K562 (cell line): Measurements from ENCODE around the gene YAE1. TPM values are rescaled to one million over a fixed set of nuclear protein-coding genes. Genes with fewer than 3 reads are reported as not detected.

Experiments used
- ATAC-seq: fragments of 200-7000 bp; cut with Tn5 transposase; 3 replicates; pipeline ENCODE4 v1.9.1; 2020; ENCODE audit warnings: moderate library complexity
- BruUV-seq: library from RNA; stranded (reverse); fragments of 400-500 nt; replicated peaks from 2 replicates; lab custom pipeline; 2021; lab: Mats Ljungman, UMichigan
- CTCF ChIA-PET: fragments of 300-600 bp; formaldehyde crosslinking; extraction: SDS; loops from one replicate; lab custom pipeline; 2021; ENCODE audit warnings: low intra/inter-chr PET ratio; lab: Yijun Ruan, JAX
- POLR2A ChIA-PET: fragments of 300-600, 350-650 bp; sonication (Branson Sonifier 250); formaldehyde crosslinking; extraction: SDS; loops from one replicate; lab custom pipeline; 2021; ENCODE audit warnings: antibody characterized with exemption, inconsistent platforms; lab: Yijun Ruan, JAX
- DNase-seq, 4 experiments: peaks; one replicate each; pipeline versions ENCODE4 v3.0.0 to v3.0.0-alpha.2; 2011 to 2018; ENCODE audit warnings: low spot score in 3 of 4, mixed read lengths in 3 of 4; ENCODE audit errors: extremely low read depth in 1 of 4
- FAIRE-seq: peaks from 2 replicates; lab custom pipeline; 2011; peaks lifted over from hg19 to GRCh38; lab: Jason Lieb, UNC
- H2AFZ ChIP-seq: 2 replicates; pipeline ENCODE4 v1.6.0; 2011; ENCODE audit warnings: low read depth, low read length, control low read depth, inconsistent platforms
- H3K27ac ChIP-seq: fragments of 200-600 bp; 3 replicates; pipeline ENCODE4 v1.8.0; 2011; ENCODE audit warnings: low read depth, mild to moderate bottlenecking, control low read depth, inconsistent platforms, low read length, moderate library complexity, mixed read lengths; ENCODE audit errors: extremely low read depth
- H3K27me3 ChIP-seq, 2 experiments: fragments of 300-600 bp in 1 of 2; 2 replicates in 1 of 2; 3 replicates in 1 of 2; pipeline versions ENCODE4 v1.6.0 to v1.8.0; 2011; ENCODE audit warnings: inconsistent platforms in 2 of 2, low read length in 2 of 2, mild to moderate bottlenecking in 1 of 2, mixed read lengths in 1 of 2, moderate library complexity in 1 of 2; ENCODE audit not compliant: control insufficient read depth in 2 of 2, insufficient read depth in 2 of 2
- H3K36me3 ChIP-seq: fragments of 300-600 bp; 3 replicates; pipeline ENCODE4 v1.8.0; 2011; ENCODE audit warnings: mild to moderate bottlenecking, low read length, inconsistent platforms; ENCODE audit not compliant: control insufficient read depth, insufficient read depth
- H3K4me1 ChIP-seq, 2 experiments: fragments of 200-600 bp in 1 of 2; replicated peaks in 1 of 2; 2 replicates in 1 of 2; 3 replicates in 1 of 2; pipeline versions ENCODE4 v1.5.1 to v1.8.0; 2011; ENCODE audit warnings: inconsistent platforms in 2 of 2, low read length in 2 of 2, mild to moderate bottlenecking in 1 of 2, mixed read lengths in 1 of 2, moderate library complexity in 1 of 2; ENCODE audit not compliant: control insufficient read depth in 2 of 2, insufficient read depth in 2 of 2
- H3K4me2 ChIP-seq: 2 replicates; pipeline ENCODE4 v1.6.1; 2011; ENCODE audit warnings: low read length, control low read depth, inconsistent platforms, mixed read lengths; ENCODE audit not compliant: insufficient read depth
- H3K4me3 ChIP-seq: fragments of 200-600 bp; sonication (generic), shearing (Covaris generic); 2 replicates; pipeline ENCODE4 v1.5.1; 2016; ENCODE audit warnings: control low read depth, inconsistent platforms
- H3K79me2 ChIP-seq: fragments of 200-600 bp; 3 replicates; pipeline ENCODE4 v1.8.0; 2011; ENCODE audit warnings: low read length, inconsistent platforms; ENCODE audit not compliant: control insufficient read depth, insufficient read depth
- H3K9ac ChIP-seq, 2 experiments: 2 replicates each; pipeline versions ENCODE4 v1.6.0 to v1.6.1; 2011; ENCODE audit warnings: low read depth in 2 of 2, low read length in 2 of 2, control low read depth in 1 of 2, inconsistent platforms in 1 of 2, mild to moderate bottlenecking in 1 of 2, mixed read lengths in 1 of 2; ENCODE audit not compliant: insufficient read depth in 1 of 2
- H3K9me1 ChIP-seq: one replicate; pipeline ENCODE4 v1.6.0; 2011; ENCODE audit warnings: inconsistent platforms, mild to moderate bottlenecking, low read length, moderate library complexity; ENCODE audit not compliant: control insufficient read depth, insufficient read depth
- H3K9me3 ChIP-seq: replicated peaks from 2 replicates; pipeline ENCODE4 v1.5.1; 2011; ENCODE audit warnings: low read depth, low read length, inconsistent platforms; ENCODE audit not compliant: control insufficient read depth, insufficient read depth
- H4K20me1 ChIP-seq: replicated peaks from 2 replicates; pipeline ENCODE4 v1.6.1; 2011; ENCODE audit warnings: low read length, inconsistent platforms, mixed read lengths; ENCODE audit not compliant: control insufficient read depth, insufficient read depth
- CAMTA2 ChIP-seq: fragments of 250-450 bp; sonication (Bioruptor Pico); conservative IDR thresholded peaks from 2 replicates; pipeline ENCODE4 v1.5.1; 2022
- CBFA2T2 ChIP-seq: fragments of 450-650 bp; conservative IDR thresholded peaks from 2 replicates; pipeline ENCODE4 v1.6.1; 2017; ENCODE audit warnings: mild to moderate bottlenecking
- CBX2 ChIP-seq: fragments of 200-600 bp; sonication (generic); IDR thresholded peaks from one replicate; pipeline ENCODE4 v1.6.1; 2012; ENCODE audit warnings: mild to moderate bottlenecking, low read length, inconsistent platforms; ENCODE audit not compliant: insufficient read depth, poor library complexity, severe bottlenecking
- ELF1 ChIP-seq: fragments of 200-800 bp; sonication (Bioruptor generic); IDR thresholded peaks from 2 replicates; pipeline ENCODE4 v1.6.1; 2016; ENCODE audit warnings: missing genetic modification characterization, missing compliant biosample characterization
- JUN ChIP-seq, 2 experiments: sonication (generic) in 1 of 2; formaldehyde crosslinking in 1 of 2; IDR thresholded peaks; 2 replicates each; pipeline versions ENCODE4 v1.6.1 to v1.8.0; 2012 to 2022; ENCODE audit warnings: borderline replicate concordance in 2 of 2, mild to moderate bottlenecking in 2 of 2, improper control_type of control experiment in 1 of 2, low read depth in 1 of 2, low read length in 1 of 2, missing genetic modification reagents in 1 of 2
- PRPF4 ChIP-seq: fragments of 200-400 bp; formaldehyde crosslinking; IDR thresholded peaks from one replicate; pipeline ENCODE4 v1.6.1; 2017; ENCODE audit warnings: low read length, low read depth, mild to moderate bottlenecking; ENCODE audit not compliant: insufficient read depth, poor library complexity, severe bottlenecking
- ZNF12 ChIP-seq: sonication (generic); formaldehyde crosslinking; IDR thresholded peaks from 2 replicates; pipeline ENCODE4 v1.4.0; 2020; ENCODE audit warnings: mild to moderate bottlenecking, missing genetic modification reagents
- ZNF407 ChIP-seq: fragments of 450-650 bp; IDR thresholded peaks from 2 replicates; pipeline ENCODE4 v1.6.1; 2016; ENCODE audit warnings: low read depth
- WGBS: fragments of 100-300 bp; shearing (Covaris generic); methylation state at CpG from one replicate; pipeline ENCODE4 v1.1.6; 2016; ENCODE audit warnings: low coverage, mixed read lengths; ENCODE audit not compliant: insufficient coverage; ENCODE audit errors: missing lambda C conversion rate; 5-methylcytosine and 5-hydroxymethylcytosine counted together
- in situ Hi-C: fragments of 300-500 bp; cut with MboI; formaldehyde crosslinking; loops from 4 replicates; pipeline ENCODE4 v1.15.0; 2018; ENCODE audit warnings: inconsistent platforms, mixed read lengths
- intact Hi-C: fragments of 100-400 bp; cut with micrococcal nuclease; formaldehyde crosslinking; loops from 2 replicates; pipeline ENCODE4 v1.14.2; 2022
- polyA plus RNA-seq, 8 experiments: library from polyadenylated mRNA; depleted of rRNA in 4 of 8; stranded (reverse) in 5 of 8; unstranded in 3 of 8; fragments of >200 nt; fragmentation: Nextera tagmentation in 2 of 8; fragmentation: Illumina TruSeq in 1 of 8; extraction: Ambion mirVana in 2 of 8; extraction: Trizol in 1 of 8; gene quantifications; 2 replicates each; pipeline versions ENCODE4 v1.2.1 to v1.2.3, GENCODE V29; 2011 to 2014; ENCODE audit warnings: inconsistent platforms in 1 of 8, missing spikeins in 1 of 8
- total RNA-seq, 7 experiments: library from RNA; depleted of rRNA in 6 of 7; stranded (reverse); fragments of >200 nt in 6 of 7; fragmentation: Illumina TruSeq in 2 of 7; extraction: Trizol in 2 of 7; gene quantifications; 2 replicates each; pipeline versions ENCODE4 v1.2.1 to v1.2.3, GENCODE V29; 2011 to 2021; ENCODE audit warnings: low replicate concordance in 1 of 7
- TF ChIP-seq, protein P1 (sequence below): fragments of 250-450 bp; sonication (Bioruptor Pico); IDR thresholded peaks from 2 replicates; pipeline ENCODE4 v1.4.0; 2020; ENCODE audit warnings: borderline replicate concordance

The YAE1 gene
- total and polyA plus RNA-seq, 9 of the 15 experiments (the other 6 are each of a cell fraction or from before 2014, with no cell fraction given): 15.2 to 63.4 (median 30.1) TPM

- TF ChIP-seq ZNF407: no peak
- TF ChIP-seq, all 486 proteins: peak for 0
These were observed 25.9 kb upstream of the YAE1 start (continued) for GRCh38 chr7:39540320-39540719.

- H3K9me3 ChIP-seq: no peaks in the 10 kb centered on the region
- H4K20me1 ChIP-seq: no peaks in the 10 kb centered on the region
- BruUV-seq: no TSS peak
- 0% methylated on average over 3 of the region's 3 CpGs for WGBS
- no peaks in the 10 kb centered on the region for H3K4me1 ChIP-seq
- no peak overlapping the region for H3K27ac ChIP-seq
- H3K4me3 ChIP-seq: no peak overlapping the region
- TF ChIP-seq ZNF12 (CRISPR knock-in tag) (no peak), PRPF4 (no peak), ELF1 (no peak), CBX2 (no peak), CBFA2T2 (no peak), CAMTA2 (CRISPR knock-in tag) (no peak), JUN (IDR thresholded peaks at IDR 0.05; ENCODE audit: borderline replicate concordance, low read depth, low read length) (no peak), JUN (CRISPR knock-in tag; IDR thresholded peaks at IDR 0.05; ENCODE audit: borderline replicate concordance) (no peak)
- TF ChIP-seq, protein P1, sequence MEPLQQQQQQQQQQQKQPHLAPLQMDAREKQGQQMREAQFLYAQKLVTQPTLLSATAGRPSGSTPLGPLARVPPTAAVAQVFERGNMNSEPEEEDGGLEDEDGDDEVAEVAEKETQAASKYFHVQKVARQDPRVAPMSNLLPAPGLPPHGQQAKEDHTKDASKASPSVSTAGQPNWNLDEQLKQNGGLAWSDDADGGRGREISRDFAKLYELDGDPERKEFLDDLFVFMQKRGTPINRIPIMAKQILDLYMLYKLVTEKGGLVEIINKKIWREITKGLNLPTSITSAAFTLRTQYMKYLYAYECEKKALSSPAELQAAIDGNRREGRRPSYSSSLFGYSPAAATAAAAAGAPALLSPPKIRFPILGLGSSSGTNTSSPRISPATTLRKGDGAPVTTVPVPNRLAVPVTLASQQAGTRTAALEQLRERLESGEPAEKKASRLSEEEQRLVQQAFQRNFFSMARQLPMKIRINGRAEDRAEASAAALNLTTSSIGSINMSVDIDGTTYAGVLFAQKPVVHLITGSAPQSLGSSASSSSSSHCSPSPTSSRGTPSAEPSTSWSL (CRISPR knock-in tag): no peak
- TF ChIP-seq, all 486 proteins: peak for 0
- no peaks in the 10 kb centered on the region for H3K9me1 ChIP-seq
- no peak overlapping the region for H2AFZ ChIP-seq
- no peaks in the 10 kb centered on the region for H3K36me3 ChIP-seq
- ATAC-seq (no peak), DNase-seq (no peak), FAIRE-seq (no peak)
- H3K4me2 ChIP-seq: no peak overlapping the region
- intact Hi-C loops (no loop called here), in situ Hi-C loops (no loop called here)
- ChIA-PET CTCF (no interaction called here), POLR2A (no interaction called here)
- no peak overlapping the region for H3K9ac ChIP-seq
- H3K79me2 ChIP-seq: no peaks in the 10 kb centered on the region
- peaks cover 15 to 25% of the 10 kb centered on the region in 2 experiments; a peak in 4 of 5 replicates for H3K27me3 ChIP-seq
These were observed 24.7 kb upstream of the YAE1 start for GRCh38 chr7:39541511-39541910.
